Femur (tissue), 1 donor: ENCODE results near the gene TAMALIN.
A peak's percentile ranks its signal among the peaks of the same experiment; 100 is the strongest.

Source experiments
- DNase-seq: peaks from one replicate; pipeline ENCODE4 v3.0.0-alpha.2; 2017

TAMALIN gene

DNA sequence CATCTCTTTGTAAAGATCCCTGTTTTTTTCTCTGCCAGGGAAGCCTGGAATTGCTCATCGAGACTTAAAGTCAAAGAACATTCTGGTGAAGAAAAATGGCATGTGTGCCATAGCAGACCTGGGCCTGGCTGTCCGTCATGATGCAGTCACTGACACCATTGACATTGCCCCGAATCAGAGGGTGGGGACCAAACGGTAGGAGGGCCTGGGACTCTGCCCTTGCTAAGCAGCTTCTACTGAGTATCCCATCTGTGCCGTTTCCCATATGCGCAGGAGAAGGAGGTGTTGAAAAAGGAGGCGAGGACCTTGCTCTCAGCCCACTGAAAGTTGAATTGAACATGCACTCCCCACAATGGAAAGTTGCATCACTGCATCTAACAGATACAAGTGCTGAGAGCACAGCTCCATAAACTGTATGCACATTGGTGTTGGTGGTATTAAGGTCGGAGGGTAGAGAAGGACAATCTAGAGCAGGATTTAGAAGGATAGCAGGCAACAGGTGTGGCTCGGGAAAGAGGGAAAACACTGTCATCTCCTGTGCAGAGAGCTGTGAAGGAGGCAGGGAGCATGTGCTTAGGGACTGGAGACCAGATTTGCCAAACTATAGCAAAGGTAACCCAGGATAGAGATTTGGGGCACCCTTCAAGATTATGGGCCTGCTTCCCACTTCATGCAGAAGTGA lies 21.5 kb upstream of the TAMALIN start:
- DNase-seq = no peak

GRCh38 chr12:51986834-51987233 lies 19.9 kb upstream of the TAMALIN start:
- DNase-seq = no peak

GRCh38 chr12:51992246-51992645 lies 14.5 kb upstream of the TAMALIN start:
- no peak for DNase-seq

DNA sequence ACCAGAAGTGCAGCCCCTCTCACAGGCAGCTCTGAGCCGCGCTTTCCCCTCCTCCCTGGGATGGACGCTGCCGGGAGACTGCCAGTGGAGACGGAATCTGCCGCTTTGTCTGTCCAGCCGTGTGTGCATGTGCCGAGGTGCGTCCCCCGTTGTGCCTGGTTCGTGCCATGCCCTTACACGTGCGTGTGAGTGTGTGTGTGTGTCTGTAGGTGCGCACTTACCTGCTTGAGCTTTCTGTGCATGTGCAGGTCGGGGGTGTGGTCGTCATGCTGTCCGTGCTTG lies 12.3 kb upstream of the TAMALIN start:
- DNase-seq = no peak

GRCh38 chr12:51994959-51995358 lies 11.8 kb upstream of the TAMALIN start:
- DNase-seq = no peak

- no peak for DNase-seq
These were observed 9.6 kb upstream of the TAMALIN start for GRCh38 chr12:51997136-51997535.

- no peak for DNase-seq
These were observed 3.7 kb upstream of the TAMALIN start for GRCh38 chr12:52003016-52003550.

DNA sequence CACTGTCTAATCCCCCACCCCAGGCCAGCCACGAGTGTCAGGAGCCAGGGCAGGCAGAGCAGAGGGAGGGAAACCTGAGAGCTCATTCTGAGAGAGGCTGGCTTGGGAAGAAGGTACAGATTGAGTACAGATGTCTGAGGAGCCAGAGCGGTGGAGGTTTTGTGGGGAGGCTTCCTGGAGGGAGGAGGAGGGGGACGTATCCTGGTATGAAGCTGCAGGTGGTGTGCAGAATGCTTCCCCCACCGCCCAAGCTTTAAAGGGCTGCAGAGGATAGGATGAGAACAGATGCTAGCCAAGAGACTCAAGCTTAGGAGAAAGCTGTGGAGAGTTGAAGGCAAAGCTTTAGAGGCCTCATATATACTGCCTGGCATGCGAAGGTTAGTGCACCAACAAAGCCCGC lies 3.2 kb upstream of the TAMALIN start:
- DNase-seq = no peak

GRCh38 chr12:52004042-52004648 lies 2.6 kb upstream of the TAMALIN start:
- peak; percentile 47 for DNase-seq

GRCh38 chr12:52005218-52005902 lies 1.4 kb upstream of the TAMALIN start:
- DNase-seq = no peak

DNA sequence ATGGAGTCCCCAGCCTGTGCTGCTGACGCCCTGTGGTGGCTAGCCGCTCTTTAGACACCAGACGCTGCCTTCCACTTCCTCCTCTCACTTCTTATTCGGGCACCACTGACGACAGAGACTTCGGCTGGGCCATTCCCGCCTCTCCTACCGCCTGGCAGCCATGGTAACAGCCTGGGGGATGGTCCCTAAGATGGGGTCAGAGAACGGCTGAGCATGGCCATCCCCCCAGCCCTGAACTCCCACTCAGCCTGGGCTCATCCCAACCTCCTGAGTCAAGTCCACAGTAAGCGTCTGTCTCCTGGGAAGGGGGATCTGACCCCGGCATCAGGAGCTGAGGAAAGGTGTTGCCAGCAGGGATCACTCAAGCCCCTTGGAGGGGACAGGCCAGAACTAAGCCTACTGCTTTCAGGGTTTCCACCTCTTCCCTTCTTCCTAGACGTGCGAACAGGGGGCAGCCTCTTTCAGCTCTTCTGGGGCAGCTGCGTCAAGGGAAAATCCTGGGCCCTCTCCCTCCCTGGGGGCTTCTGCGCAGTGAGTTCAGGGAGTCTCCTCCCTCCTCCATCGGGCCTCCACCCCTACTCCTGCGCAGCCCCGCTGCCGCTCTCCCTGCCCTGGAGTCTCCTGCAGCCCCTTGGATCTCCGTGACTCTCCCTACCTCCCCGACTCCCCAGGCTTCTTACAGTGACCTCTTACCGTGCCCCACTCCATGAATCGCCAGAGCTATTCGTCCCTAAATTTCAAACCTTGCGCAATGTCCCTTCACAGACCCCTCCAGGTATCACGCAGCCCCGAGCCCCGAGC lies 643 bp upstream of the TAMALIN start:
- peak; percentile 69 for DNase-seq

GRCh38 chr12:52007158-52007921 lies 594 bp downstream of the TAMALIN start:
- peak; percentile 69 for DNase-seq

- no peak for DNase-seq
These were observed 1.3 kb downstream of the TAMALIN start for GRCh38 chr12:52007982-52008510.

GRCh38 chr12:52009081-52009751 lies 2.5 kb downstream of the TAMALIN start:
- no peak for DNase-seq

GRCh38 chr12:52010152-52010622 lies 3.4 kb downstream of the TAMALIN start:
- peak; percentile 96 for DNase-seq

GRCh38 chr12:52010692-52011601 lies 4.2 kb downstream of the TAMALIN start:
- peak; percentile 45 for DNase-seq

GRCh38 chr12:52011602-52012214 lies 5.0 kb downstream of the TAMALIN start:
- no peak for DNase-seq

DNA sequence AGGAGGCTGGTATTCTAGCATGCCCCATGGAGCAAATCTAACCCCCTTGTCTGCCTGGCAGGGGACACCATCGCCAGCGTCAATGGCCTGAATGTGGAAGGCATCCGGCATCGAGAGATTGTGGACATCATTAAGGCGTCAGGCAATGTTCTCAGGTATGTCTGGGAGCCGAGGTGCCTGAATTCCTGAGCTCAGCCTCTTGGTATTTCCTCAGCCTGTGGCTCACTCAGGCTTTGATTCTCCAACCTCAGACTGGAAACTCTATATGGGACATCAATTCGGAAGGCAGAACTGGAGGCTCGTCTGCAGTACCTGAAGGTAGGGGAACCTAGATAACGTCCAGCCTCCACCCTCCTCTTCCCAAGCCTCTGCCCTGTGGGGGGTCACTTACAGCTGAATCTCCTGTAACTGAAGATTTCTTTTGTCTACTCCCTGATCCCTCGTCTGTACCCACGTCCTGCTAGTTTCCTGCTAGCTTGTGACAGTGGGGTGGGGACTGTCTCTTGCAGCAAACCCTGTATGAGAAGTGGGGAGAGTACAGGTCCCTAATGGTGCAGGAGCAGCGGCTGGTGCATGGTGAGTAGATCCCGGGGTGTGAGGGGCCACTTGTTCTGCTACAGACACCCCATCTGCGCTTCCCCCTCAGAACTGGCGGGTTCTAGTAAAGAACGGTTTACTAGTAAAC lies 7.0 kb downstream of the TAMALIN start:
- no peak for DNase-seq
